HG03571 (cell line): ENCODE measurements around the gene TMED5.

Source experiments
- ATAC-seq: cut with Tn5 transposase; IDR thresholded peaks from one replicate; pipeline ENCODE4 v1.9.1; 2021; ENCODE audit not compliant: unreplicated experiment

TMED5 gene

GRCh38 chr1:93124556-93125355, 55.5 kb downstream of the TMED5 start:
- ATAC-seq, result no peak

- ATAC-seq, result no peak
These were observed 56.9 kb downstream of the TMED5 start for GRCh38 chr1:93123201-93123783.

DNA sequence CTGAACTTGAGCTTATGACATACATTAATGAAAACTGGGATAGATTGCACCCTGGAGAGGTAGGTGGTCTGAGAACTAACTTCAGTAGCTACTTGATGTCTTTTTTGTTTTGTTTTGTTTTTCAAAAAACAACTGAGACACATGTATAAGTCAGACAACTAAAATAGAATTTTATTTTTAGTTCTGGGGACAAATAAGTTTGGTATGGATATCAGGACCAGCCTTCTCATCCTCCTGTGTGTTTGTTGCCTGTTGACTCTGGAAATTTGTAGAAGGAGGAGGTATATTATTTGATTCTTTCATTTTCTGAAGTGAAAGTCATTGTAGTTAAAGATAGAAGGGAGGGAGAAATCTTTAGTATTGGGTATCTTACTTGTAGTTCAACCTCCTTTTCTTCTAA, 59.6 kb downstream of the TMED5 start:
- ATAC-seq, result no peak

- no peak for ATAC-seq
These were observed 65.8 kb downstream of the TMED5 start for GRCh38 chr1:93114391-93114790.

GRCh38 chr1:93113127-93113526, 67.1 kb downstream of the TMED5 start:
- ATAC-seq, result no peak

- ATAC-seq, result no peak
These were observed 68.7 kb downstream of the TMED5 start for GRCh38 chr1:93111561-93111960.

DNA sequence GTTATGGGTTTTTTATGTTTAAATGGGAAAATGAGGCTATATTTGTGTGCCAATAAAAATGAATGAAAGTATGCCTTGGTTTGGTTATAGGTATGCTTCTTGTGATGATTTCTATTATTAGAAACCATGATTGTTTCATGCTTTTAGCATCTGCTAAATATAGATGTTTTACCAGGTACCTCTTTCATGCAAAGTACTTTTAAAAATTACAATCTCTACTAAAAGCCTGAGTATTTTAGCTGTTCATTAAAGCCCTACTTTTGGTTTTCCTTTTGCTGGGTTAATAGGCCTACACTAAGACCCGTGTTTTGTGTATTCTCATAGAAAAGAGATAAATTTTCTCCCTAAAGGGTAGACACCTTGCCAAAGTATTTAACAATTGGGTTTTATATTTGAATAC, 69.1 kb downstream of the TMED5 start:
- ATAC-seq, result no peak

DNA sequence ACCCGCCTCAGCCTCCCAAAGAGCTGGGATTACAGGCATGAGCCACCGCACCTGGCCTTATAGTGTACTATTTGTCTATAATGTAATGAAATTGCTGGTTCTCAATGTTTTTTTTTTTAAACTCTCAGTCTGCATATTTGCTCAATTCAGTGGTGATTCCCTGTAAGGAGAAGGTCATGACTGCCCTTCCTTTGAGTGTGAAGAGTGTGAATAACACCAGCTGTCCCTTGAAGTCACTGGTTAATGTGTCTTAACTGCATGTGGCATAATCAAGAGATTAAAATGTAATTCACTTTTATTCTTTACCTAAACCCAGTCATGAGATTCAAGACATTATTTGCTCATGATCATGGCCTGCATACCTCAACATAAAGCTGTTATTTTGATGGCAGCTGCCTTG, 70.6 kb downstream of the TMED5 start:
- ATAC-seq, result no peak

GRCh38 chr1:93108335-93108734, 71.9 kb downstream of the TMED5 start:
- ATAC-seq, result no peak

DNA sequence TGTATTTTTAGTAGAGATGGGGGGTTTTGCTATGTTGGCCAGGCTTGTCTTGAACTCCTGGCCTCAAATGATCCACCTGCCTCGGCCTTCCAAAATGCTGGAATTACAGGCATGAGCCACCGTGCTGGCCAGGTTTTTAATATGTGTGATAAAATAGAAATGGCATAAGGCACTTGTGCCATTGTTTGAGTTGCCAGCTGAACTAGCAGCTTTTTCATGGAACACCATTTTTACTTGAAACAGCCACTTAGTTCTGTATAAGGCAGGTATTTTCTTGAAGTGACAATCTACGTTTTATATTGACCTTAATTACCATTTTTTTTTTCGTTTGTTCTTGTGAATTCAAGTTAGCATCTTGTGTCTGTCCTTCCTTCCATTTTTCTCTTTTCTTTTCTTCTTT, 72.8 kb downstream of the TMED5 start:
- no peak for ATAC-seq

DNA sequence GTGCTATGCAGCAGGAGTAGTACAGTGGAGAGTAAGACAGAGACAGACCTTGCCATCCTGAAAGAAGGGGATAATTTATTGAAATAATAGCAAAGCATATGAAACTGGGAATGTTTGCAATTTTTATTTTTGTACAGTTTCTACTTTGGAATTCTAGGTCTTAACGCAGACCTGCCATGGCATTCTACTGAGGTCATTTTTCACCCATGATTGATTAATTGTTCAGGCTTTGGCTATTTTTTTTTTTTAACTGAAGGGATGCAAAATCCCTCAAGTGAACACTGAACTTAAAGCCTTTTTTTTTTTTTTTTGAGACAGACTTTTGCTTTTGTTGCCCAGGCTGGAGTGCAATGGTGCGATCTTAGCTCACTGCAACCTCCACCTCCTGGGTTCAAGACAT, 74.0 kb downstream of the TMED5 start:
- ATAC-seq, result no peak

- ATAC-seq, result no peak
These were observed 78.1 kb downstream of the TMED5 start for GRCh38 chr1:93102142-93102541.
